ENCODE results near the gene PRSS2.
"Not testable (repeated sequence)": the region's sequence is repeated elsewhere in the genome, so short reads cannot be mapped to it uniquely, and the experiment has no call there.

PRSS2 gene

DNA sequence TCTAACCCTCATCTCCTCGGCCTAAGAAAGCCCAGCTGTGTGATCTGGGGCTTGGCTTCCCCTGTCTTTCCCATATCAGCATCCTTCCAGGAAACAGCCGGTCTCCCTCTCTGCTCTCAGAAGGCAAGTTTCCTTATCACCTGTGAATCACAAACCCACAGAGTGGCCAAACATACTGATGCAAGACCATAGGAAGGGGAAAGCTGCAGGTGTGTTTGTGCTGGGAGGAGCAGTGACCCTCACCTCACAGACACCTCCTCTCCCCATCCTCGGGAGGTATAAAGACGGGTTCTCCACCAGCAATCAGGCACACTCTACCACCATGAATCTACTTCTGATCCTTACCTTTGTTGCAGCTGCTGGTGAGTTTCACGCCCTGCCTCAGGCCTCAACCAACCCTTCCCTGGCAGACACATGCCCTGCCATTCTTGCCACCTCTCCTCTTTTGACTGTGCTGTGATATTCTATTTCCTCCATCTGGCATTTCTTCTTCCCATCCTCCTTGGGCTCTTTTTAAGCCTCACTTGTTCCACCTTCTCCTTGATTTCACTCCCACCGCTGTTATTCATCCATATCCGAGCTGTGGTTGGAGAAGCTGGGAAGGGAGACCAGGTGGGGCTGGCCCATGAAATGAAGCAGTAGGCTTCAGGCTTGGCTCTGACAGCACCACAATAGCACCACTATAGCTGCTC lies at the start of gene PRSS2:
Gene PRSS2, plus strand, starts transcription at position 310 of the 692 bp plus-strand sequence. Its CDS starts 13 bp downstream, at position 323.
- DNase-seq (ENCODE audit: low spot score): no peak

DNA sequence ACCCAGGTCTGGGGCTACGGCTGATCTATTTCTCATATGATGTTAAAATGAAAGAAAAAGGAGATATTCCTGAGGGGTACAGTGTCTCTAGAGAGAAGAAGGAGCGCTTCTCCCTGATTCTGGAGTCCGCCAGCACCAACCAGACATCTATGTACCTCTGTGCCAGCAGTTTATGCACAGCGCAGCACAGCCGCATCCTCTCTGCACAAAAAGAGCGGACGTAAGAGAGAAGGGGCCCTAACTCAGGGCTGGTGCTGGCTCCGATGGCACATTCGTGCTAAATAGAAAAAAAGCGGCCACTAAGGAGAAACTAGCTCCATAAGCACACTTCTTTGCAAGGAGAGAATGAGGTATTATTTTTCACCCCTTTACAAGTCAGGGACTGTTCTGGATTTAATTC lies 49.8 kb upstream of the PRSS2 start:
- DNase-seq (ENCODE audit: low spot score): no peak

DNA sequence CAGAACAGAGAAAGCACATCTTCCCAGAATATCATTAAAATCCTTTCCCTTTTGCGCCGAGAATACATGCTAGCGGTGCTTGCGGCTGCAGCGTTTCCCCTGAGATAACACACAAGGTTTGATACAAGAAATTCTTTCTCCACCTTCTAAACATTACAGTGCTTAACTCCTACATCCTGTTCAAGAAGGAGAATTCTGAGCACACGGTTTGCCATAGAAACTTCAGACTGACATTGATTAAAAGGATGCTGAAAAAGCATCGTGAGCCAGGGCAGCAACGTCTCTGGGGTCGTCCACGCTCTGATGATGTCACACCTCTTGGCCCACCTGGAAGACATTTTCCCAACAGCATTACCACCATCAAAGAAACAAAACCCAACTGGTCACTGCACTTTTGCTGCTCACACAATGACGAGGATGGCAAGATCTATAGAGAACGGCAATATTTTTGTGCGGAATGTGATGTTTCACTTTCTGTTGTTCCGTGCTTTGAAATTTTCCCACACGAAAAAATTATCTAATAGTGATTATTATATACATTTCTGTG lies 48.4 kb upstream of the PRSS2 start:
- DNase-seq (ENCODE audit: low spot score): no peak

DNA sequence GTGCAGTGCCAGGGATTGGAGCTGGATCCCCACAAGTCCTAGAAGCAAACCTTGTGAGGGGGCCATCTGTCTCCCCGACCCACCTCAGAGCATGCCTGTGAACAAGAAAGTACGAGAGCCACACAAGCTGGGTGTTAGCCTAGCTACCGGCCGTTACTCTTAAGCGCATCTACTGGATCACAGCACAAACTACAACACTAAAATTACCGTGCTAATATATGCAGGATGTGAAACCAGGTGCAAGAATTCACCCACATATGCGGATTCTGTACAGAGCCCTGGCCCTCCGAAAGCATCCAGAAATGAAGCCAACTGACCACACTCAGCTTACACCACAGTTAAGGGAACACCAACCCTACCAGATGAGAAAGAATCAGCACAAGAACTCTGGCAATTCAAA lies 37.5 kb upstream of the PRSS2 start:
- no peak for DNase-seq (ENCODE audit: low spot score)

DNA sequence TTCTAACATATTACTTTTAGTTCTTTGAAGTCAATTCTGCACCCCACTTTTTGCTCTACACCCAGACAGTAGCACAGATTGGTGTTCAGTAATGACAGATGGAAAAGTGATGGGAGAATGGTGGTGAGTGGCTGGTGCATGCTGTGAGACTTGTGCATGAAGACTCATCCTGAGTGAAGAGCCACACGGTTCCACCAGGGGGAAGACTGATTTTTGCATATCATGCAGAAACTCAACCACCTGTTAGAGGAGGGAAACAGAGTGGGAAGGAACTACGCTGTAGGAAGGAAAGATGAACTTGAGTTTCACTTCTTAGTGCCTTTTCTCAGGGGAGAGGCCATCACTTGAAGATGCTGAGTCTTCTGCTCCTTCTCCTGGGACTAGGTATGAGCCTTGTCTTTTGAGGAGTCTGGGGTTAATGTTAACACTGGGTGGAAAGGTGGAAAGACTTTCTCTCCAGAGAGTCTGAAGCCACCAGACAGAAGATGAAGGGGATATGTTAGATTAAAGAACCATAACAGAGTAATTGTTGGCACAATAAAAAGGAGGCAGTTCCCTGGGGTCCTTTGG lies 30.8 kb upstream of the PRSS2 start:
- no peak for DNase-seq (ENCODE audit: low spot score)

DNA sequence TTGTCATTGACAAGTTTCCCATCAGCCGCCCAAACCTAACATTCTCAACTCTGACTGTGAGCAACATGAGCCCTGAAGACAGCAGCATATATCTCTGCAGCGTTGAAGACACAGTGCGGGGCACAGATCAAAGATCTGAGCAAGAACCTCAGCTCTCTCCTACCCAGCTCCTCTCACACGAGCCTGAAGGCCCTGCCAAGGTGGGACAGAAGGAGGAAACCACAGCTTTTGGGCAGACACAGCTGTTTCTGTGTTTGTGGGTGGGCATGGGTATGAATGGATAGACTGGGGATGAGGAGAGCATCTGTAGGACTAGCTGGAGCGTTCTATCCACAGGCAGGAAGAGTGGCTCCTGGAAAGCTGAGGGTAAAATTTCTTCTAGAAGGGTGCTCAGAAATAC lies 30.0 kb upstream of the PRSS2 start:
- no peak for DNase-seq (ENCODE audit: low spot score)

DNA sequence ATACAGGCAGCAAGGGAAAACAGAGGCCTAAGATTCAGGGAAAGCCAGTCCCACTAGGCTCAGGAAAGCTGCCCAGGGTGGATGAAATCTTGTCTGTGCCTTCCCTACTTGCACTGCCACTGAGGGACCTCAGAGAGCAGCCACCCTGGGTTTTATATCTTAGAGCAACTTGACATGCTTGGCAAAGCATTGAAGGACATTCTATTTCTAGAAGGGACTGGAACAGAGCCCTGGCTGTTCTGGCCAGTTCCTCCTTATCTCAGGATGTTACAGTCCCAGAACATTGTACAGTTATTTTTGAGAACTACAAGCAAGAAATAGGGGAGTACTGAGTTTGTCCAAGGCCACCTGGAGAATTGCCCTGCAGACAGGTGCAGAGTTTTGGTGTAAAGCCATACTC lies 28.8 kb upstream of the PRSS2 start:
- DNase-seq (ENCODE audit: low spot score): not testable (repeated sequence)

DNA sequence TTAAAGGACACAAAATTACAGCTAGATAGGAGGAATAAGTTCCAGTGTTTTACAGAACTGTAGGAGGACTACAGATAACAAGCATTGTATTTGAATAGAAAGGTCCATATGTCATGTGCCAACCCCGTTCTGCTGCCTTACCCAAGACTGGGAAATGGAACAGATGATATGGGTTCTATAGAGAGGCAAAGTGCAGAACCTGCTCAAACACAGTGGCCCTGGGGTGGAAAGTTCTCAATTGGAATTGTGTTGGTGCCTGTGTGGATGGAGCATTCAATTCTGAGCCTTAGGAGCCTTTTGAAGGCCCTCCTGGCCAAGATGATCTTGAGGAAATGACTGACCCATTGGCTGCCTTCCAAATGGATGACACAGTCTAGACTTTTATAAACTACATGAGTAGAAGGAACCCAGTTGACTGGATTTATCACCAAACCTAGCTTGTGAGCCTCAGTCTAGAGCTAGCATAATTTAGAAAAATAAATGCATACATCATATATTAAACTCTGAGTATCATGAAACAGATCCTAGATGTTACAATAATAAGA lies 25.6 kb upstream of the PRSS2 start:
- DNase-seq (ENCODE audit: low spot score): peak; percentile 13

DNA sequence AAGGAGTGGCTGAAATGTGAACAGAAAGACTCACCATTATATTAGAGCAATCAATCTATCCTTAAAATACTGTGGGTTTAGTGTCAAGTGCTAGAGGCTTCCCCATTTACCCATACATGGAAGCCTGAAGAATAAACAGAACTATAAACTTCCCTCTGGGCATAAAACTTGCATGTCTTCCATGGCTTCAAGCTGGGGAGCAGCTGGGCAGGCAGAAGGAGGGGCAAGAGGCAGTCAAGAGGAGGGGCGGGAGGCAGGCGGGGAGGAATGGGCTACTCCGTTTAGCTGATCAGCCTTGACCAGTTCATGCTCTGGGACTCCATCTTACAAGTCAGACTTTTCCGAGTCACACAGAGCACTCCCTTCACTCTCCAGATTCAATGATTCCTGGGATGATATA lies 25.0 kb upstream of the PRSS2 start:
- no peak for DNase-seq (ENCODE audit: low spot score)

DNA sequence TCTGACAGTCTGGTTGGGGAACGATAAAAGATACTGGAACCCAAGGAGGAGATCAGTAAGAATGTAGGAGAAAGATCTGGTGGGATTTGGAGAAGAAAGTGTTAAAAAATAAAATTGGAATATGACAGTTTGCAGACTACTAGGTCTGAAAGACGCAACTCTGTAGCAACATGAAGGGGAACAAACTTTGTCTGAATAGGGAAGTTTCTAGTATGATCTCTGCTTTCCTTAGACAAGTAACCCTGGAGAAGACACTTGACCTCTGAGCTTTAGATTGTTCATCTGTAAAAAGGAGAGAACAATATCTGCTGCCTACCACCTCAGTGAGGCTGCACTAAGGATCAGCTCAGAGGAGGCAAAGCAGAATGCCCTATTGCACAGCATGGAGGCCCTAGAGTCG lies 24.5 kb upstream of the PRSS2 start:
- no peak for DNase-seq (ENCODE audit: low spot score)

DNA sequence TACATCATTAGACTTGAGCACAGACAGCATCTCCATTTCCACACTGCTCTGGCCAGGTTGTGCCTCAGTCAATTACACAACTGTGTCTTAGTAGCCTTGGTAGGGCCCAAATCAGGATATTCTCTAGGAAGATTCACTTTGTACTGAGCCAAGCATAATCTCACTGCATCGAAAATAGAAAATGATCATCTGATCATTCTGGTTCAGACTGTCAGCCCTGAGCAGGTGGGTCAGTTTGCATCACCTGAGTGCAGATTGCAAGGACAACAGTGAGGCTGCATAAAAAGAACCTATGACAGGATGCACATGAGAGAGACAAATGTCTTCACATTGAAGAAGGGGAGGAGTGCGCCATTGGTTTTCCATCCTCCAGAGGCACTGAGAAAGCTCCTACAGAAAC lies 22.4 kb upstream of the PRSS2 start:
- DNase-seq (ENCODE audit: low spot score): not testable (repeated sequence)

DNA sequence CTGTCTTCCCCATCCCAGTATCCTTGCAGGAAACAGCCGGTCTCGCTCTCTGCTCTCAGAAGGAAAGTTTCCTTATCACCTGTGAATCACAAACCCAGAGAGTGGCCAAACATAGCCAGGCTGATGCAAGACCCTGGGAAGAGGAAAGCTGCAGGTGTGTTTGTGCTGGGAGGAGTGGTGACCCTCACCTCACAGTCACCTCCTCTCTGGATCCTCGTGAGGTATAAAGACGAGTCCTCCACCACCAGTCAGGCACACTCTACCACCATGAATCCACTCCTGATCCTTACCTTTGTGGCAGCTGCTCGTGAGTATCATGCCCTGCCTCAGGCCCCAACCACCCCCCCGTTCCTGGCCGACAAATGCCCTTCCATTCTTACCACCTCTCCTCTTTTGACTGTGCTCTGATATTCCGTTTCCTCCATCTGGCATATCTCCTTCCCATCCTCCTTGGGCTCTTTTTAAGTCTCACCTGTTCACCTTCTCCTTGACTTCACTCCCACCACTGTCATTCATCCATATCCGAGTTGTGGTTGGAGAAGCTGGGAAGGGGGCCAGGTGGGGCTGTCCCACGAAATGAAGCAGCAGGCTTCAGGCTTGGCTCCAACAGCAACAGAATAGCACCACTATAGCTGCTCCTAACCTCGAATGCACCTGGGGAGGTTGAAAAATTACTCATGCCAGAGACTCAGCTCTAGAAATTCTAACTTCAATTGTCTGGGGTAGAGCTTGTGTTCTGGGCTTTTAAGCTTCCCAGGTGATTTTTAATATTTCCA lies 21.4 kb upstream of the PRSS2 start, which contains the start of gene PRSS1:
Gene PRSS1, plus strand, starts transcription at position 255 of the 776 bp plus-strand sequence. Its CDS starts 13 bp downstream, at position 268.
- DNase-seq (ENCODE audit: low spot score): no peak

DNA sequence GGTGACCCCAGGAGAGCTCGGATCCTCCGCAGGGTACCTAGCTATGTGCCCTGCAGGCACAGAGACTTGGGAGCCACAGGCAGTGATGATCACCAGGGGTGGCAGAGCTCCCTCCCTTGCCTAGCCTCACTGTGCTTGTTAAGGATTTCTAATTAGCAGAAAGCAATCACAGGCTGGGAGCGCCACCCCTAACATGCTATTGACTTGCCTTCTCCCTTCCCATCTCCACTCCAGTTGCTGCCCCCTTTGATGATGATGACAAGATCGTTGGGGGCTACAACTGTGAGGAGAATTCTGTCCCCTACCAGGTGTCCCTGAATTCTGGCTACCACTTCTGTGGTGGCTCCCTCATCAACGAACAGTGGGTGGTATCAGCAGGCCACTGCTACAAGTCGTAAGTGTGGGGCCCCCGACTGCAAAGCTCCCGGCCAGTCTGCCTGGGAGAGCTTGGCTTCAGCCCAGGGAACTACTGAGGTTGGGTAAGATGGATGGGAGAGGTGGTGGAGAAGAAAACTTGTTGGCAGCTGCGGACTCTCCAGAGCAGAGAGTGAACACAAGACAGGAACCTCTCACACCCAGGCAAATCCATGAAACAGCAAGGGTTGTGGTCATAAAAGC lies 20.3 kb upstream of the PRSS2 start:
- DNase-seq (ENCODE audit: low spot score): no peak

DNA sequence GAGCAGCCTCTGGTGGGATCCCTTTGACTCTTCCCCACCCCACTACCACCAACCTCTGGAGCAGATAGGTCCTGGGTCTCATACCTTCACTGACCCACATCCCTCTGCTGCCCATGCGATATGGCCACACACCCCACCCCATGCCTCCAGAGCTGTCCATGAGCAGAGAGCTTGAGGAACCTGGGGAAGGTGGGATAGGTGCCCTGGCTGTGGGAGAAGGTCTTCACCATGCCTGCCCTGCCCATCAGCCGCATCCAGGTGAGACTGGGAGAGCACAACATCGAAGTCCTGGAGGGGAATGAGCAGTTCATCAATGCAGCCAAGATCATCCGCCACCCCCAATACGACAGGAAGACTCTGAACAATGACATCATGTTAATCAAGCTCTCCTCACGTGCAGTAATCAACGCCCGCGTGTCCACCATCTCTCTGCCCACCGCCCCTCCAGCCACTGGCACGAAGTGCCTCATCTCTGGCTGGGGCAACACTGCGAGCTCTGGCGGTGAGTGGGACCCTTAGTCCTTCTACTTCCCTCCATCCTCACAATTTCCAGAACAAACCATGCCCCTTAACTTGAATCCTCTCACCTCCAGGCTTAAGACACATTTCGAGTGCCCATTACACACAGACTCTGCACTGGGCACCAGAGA lies 19.1 kb upstream of the PRSS2 start:
- not testable (repeated sequence) for DNase-seq (ENCODE audit: low spot score)

DNA sequence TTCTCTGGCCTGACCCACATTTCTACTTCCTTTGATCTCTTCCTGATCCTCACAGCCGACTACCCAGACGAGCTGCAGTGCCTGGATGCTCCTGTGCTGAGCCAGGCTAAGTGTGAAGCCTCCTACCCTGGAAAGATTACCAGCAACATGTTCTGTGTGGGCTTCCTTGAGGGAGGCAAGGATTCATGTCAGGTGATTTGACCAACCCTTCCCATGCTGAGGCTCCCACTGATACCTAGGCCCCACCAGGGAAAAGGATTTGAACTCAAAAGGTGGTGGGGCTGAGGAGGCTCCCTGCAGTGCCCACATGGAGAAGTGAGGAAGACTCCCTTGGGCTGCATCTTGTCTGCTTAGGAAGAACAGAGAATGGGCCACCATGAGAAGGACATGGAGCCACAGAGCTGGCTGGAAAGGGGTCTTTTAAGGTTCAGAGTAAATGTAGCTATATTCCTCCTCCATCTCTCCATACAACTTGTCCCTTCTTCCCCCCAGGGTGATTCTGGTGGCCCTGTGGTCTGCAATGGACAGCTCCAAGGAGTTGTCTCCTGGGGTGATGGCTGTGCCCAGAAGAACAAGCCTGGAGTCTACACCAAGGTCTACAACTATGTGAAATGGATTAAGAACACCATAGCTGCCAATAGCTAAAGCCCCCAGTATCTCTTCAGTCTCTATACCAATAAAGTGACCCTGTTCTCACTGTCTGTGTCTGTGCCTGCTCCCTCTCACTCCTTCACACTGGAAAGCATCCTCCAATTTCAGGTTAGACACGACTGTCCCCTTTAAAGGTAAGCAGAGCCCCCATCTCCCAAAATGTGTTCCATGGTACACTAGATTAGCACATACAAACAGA lies 18.2 kb upstream of the PRSS2 start:
- DNase-seq (ENCODE audit: low spot score): no peak

DNA sequence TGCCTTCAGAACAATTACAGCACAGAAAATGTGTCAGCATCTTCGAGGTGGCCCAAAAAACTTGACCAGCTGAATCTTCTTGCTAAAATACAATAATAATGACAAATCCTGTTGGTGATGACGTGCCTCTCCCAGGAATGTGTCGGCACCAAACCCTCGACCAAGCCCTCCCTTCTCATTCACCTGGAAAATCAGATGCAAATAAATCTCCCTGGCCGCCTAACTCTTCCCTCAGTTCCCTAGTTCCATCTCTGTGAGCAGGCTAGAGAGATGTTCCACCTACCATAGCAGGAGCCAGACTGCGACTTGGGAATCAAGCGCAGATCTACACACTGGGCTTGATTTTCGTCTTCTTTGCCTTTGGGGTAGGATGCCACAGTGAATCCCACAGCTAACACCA lies 17.4 kb upstream of the PRSS2 start:
- DNase-seq (ENCODE audit: low spot score): no peak

DNA sequence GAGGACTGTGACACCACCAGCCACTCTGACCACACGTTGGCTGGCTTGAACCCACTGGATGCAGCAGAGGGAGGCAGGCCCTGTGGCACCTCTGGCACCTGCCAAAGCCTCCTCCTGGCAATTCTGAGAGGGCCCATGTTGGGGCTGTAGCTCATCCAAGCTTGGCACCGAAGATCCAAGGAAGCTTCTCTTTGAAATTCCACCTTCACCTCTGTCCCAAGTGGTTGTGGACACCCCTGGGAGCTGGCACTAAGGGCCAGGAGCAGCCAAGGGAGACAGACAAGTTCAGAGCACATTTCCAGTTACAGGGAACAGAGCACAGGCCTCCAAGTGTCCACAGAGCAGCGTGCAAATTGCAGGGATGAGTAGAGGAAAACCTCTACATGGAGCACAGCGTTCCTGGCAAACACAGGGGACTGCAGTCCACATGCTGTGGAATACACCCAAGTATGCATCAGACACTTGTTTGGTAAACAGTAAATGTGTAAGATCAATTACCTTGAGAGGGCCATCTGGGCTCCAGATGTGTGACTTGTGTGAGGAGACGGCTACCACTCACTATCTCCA lies 16.8 kb upstream of the PRSS2 start:
- DNase-seq (ENCODE audit: low spot score): not testable (repeated sequence)

DNA sequence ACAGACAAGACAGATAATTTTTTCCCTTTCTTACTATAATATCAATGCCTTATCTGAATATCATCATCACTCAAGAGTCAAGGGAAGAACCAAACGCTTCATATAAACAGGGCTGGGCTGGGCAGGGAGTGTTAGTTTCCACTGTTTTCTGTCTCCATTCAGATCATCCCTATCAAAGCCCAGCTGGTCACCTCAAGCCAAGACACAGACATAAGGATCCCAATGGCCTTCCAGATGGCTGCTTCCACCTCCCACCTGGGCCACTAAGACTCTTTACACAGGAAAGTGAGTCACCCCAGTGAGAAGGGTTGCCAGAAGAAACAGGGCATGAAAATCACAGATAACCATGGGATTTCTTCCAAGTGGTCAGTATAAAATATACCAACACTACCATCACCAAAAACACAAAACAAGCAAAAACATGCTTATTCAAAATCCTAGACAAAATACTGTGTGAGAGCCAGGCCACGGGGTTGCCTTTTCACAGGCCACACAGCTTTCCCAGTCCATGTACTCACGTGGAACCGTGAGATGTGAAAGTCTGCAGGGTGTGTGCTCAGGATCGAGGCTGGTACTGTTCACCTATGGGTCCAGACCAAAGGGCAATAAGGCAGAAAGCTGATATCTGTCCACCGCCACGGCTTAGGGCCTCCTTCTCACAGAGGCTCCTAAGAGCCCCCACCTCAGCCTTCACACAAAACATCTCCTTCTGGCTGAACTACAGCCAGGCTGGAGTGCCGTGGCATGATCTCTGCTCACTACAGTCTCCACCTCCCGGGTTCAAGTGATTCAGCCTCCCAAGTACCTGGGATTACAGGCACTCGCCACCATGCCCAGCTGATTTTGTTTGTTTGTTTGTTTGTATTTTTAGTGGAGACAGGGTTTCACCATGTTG lies 15.8 kb upstream of the PRSS2 start:
- no peak for DNase-seq (ENCODE audit: low spot score)

DNA sequence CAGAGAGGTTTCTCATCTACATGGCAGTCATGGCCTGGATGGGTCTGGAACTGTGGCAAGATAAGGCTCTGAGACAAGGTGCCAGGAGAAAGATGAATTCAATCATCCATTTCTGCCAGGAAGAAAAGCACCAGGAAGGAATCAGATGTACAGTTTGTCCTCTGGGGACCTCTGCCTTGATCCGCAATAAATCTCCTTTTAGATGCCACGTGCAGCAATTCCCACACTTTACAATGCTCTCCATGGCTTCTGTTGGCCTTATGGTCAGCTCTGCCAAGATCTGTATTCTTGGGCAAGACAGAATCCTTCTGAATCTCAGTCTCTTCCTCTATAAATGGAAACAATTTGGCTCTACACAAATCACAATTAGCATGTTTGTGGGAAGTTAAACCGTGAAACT lies 12.5 kb upstream of the PRSS2 start:
- DNase-seq (ENCODE audit: low spot score): not testable (repeated sequence)

All from kidney capillary endothelial cell (primary cell).